Measurements from ENCODE around the gene APOBEC2.

The APOBEC2 gene

DNA sequence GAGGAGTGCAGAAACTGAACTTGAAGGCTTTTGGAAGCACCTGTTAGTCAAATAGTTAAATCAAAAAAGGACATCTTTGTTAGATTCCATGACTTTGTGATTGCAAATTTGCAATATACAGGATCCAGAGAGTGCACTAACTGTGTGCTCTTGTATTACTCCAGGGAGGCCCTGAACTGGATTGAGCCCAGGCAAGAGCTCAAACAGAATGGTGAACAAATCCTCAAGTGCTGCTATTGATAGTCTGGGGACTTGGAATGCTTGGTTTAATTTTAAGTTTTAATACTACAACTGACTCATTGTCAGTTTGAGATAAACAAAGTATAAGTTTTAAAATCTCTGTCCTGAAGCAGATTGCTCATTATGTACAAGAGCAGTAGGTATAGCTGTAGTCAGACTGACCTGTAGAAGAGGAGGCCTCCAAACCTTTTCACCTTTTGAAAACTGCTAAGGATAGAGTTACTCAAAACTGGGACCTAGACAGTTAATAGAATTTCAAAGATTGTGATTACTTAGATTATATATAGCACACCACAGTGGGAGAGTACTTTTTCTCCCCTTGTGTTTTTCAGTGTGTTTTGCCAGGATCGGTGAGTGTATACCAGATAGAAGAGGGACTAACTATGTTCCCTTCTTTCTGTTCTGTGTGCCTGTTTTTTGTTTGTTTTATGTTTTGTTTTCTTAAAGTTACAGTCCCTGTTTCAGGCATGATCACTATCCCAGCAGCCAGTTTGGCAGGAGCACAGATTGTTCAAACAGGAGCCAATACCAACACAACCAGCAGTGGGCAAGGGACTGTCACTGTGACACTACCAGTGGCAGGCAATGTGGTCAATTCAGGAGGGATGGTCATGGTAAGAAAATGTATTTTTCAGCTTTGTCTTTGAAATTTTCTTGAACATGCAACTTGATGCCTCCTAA lies 38.1 kb downstream of the APOBEC2 start:
- no peak for DNase-seq (ENCODE audit: low read depth)

DNA sequence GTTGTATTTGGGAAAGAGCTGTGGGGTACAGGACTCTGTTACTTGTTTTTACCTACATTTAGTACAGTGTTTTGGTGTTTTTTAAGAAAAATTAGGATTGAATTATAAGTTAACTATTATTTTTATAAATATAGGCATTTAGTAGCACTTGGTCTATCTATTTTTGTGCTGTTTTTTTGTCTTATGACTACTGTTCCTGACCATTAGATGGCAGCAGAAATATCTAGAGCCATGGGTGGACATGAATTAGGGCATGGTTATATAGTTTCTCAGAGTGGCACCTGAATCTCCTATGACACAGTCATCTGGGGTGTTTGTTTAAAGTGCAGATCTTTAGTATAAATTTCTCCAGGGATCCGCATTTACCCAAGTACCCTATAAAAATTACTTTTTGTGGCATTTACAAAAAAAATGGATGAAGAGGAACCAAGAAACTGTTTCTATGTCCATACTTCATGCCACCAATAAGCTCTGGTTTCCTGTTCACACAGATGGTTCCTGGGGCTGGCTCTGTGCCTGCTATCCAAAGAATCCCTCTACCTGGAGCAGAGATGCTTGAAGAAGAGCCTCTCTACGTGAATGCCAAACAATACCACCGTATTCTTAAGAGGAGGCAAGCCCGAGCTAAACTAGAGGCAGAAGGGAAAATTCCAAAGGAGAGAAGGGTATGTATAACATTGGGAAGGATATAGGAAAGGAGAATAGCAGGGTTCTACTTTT lies 39.6 kb downstream of the APOBEC2 start:
- DNase-seq (ENCODE audit: low read depth) = no peak

DNA sequence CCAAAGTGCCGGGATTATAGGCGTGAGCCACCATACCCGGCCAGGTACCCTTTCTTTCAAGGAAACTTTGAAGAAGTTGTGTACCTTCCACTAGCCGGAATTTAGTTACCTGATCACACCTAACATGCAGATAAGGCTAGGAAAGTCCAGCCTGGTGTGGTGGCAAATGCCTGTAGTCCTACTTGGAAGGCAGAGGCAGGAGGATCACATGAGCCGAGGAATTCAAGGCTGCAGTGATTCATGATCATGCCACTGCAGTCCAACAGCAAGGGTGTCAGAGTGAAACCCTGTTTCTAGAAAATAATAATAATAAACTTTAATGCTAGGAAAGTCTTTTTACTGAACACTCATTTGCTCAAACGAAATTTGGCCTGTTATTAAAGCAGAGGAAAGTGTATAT lies 40.7 kb downstream of the APOBEC2 start:
- DNase-seq (ENCODE audit: low read depth) = no peak

DNA sequence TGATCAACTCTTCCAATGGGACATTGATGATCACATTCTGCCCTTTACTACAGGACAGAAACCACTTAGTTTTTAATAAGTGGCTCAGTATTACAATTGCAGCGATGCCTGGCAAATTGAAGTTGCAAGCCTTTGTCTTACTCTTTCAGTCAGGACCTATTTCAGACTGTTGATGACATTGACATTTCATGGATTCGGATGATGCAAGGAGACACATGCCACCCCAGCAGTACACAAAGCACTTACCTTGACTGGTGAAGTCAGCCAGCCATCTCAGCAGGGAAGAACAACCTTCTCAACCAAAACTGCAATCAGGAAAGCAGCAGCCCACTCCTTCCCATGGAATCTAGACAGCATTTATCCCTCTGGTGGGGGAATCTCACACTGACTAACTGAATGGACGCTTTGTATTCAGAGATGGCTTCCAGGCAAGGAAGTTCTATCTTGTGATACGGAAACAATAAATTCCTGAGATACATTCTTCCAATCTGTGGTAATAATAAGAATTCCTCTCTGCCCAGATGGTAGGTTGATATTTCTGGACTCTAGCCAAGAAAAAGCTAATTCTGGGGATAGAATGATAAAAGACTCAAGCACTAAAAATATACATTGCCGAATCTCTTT lies 44.6 kb downstream of the APOBEC2 start:
- no peak for DNase-seq (ENCODE audit: low read depth)

DNA sequence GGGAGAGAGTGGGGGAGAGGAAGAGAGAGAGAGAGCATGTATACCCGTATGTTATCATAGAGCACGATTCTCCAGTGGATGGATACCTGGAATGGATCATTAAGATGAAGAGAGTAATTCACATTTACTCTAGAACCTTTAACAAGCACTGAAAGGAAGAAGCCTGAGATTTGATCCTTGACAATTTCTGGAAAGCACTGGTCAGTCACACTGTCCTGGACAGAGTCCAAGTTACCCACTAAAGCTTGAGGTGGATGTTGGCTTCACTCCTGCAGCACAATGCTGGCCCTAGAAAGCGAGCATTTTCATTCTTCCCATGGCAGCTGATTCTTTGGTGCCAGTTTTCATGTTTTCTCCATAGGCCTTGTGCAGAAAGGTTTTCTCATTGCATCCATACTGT lies 45.4 kb downstream of the APOBEC2 start:
- DNase-seq (ENCODE audit: low read depth) = no peak

DNA sequence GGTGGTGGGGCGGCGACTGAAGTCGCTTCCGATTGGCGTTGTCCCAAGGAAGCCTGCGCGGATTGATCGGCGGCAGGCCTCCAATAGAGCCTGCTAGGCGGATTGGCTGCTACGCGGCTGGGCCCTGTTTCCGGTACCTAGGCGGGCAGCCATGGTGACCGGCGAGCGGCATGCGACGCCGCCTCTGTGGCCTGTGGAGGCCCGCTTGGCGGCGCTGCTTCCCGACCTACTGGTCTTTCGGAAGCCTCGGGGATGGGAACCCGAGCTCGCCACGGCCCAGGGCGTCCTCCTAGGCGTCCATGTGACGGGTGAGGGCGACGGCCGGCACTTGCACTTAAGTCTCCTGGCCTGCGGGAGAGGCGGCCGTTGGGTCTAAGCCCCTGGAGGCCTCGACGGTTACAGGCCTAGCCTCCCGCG lies 47.9 kb downstream of the APOBEC2 start:
- DNase-seq (ENCODE audit: low read depth) = no peak

DNA sequence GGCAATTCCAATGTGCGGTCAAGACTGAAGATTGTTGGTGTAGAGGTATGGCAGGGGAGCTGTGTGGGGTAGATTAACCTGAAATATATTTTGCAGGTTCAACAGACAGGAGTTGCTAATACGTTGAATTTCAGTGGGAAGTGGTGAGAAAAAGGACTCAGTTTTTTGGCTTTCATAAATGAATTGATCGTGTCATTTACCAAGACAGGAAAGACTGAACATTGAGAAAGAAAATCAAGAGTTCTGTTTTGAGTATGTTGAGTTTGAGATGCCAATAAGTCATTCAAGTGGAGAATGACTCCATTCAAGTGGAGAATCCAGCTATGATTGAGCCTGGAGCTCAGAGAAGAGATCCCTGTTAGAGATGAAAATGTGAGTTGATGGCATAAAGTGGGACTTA lies 50.8 kb downstream of the APOBEC2 start:
- no peak for DNase-seq (ENCODE audit: low read depth)

DNA sequence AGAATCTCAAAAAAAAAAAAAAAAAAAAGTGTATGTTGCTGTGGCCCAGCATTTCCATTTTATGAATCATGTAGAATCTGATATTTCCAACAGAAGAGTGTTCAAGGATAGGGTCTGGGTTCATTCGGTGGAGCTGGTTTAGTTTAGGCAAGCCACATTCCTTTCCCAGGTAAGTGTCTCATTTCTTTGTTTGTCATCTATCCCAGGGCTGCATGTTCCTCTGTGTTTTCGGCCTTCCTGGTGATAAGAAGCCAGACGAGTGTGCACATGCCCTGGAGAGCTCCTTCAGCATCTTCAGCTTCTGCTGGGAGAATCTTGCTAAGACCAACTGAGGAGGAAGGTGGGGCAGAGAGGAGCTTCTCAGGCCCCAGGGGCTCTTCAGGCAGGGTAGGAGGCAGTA lies 58.0 kb downstream of the APOBEC2 start:
- DNase-seq (ENCODE audit: low read depth) = no peak

Data from stimulated activated CD8-positive, alpha-beta memory T cell treated with anti-CD3 and anti-CD28 coated beads, Interleukin-12 subunit alpha, Interleukin-12 subunit beta, amount 100 ng/mL, for 1 hour (primary cell).